SK-N-SH (cell line): ENCODE results near the gene CTU1.

Source experiments
- EZH2phosphoT487 ChIP-seq: fragments of 200-600 bp; sonication (generic); IDR thresholded peaks from 2 replicates; pipeline ENCODE4 v1.6.1; 2017; ENCODE audit warnings: low read depth, mixed run types, mild to moderate bottlenecking, antibody characterized with exemption, moderate library complexity, borderline replicate concordance
- POLR2AphosphoS5 ChIP-seq: IDR thresholded peaks from 2 replicates; pipeline ENCODE4 v1.6.1; 2012; ENCODE audit warnings: low read depth, low read length
- SMC3 ChIP-seq: IDR thresholded peaks from 2 replicates; pipeline ENCODE4 v1.6.1; 2012; ENCODE audit warnings: low read depth, low read length, improper control_type of control experiment
- TAF1 ChIP-seq: IDR thresholded peaks from 2 replicates; pipeline ENCODE4 v1.6.1; 2012; ENCODE audit warnings: low read depth, mild to moderate bottlenecking, low read length, moderate library complexity, borderline replicate concordance
- TF ChIP-seq, protein P1 (sequence below): fragments of 200-600 bp; sonication (generic); IDR thresholded peaks from 2 replicates; pipeline ENCODE4 v1.6.1; 2017; ENCODE audit warnings: antibody characterized with exemption, mild to moderate bottlenecking, moderate library complexity
- TF ChIP-seq, protein P2 (sequence below): IDR thresholded peaks from 2 replicates; pipeline ENCODE4; 2012

DNA sequence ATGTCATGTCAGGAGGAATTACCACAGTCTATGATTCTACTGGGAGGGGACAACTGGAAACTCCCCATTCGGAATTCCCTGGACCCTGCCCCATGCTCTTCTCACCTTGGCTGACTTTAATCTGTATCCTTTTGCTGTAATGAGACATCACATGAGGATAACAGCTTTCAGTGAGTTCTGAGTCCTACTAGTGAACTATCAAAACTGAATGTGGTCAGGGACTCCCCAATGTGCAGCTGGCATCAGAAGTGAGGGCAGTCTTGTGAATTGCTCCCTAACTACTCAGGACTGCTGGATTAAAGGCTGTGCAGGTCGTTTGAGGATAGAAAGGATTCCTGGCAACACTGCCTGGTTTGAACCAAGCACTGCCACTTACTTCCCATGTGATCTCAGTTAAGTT lies 49.1 kb upstream of the CTU1 start:
- TF ChIP-seq, protein P1, sequence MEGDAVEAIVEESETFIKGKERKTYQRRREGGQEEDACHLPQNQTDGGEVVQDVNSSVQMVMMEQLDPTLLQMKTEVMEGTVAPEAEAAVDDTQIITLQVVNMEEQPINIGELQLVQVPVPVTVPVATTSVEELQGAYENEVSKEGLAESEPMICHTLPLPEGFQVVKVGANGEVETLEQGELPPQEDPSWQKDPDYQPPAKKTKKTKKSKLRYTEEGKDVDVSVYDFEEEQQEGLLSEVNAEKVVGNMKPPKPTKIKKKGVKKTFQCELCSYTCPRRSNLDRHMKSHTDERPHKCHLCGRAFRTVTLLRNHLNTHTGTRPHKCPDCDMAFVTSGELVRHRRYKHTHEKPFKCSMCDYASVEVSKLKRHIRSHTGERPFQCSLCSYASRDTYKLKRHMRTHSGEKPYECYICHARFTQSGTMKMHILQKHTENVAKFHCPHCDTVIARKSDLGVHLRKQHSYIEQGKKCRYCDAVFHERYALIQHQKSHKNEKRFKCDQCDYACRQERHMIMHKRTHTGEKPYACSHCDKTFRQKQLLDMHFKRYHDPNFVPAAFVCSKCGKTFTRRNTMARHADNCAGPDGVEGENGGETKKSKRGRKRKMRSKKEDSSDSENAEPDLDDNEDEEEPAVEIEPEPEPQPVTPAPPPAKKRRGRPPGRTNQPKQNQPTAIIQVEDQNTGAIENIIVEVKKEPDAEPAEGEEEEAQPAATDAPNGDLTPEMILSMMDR = no peak
- TF ChIP-seq POLR2AphosphoS5 (no peak), SMC3 (no peak), EZH2phosphoT487 (no peak), TAF1 (no peak)
- TF ChIP-seq, protein P2, sequence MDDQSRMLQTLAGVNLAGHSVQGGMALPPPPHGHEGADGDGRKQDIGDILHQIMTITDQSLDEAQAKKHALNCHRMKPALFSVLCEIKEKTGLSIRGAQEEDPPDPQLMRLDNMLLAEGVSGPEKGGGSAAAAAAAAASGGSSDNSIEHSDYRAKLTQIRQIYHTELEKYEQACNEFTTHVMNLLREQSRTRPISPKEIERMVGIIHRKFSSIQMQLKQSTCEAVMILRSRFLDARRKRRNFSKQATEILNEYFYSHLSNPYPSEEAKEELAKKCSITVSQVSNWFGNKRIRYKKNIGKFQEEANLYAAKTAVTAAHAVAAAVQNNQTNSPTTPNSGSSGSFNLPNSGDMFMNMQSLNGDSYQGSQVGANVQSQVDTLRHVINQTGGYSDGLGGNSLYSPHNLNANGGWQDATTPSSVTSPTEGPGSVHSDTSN = no peak
